SK-N-SH treated with all-trans-retinoic acid at 6 μM for 48 hours (cell line): ENCODE measurements around the gene CCNY.

Source experiments
- ARNTL ChIP-seq: fragments of 450-650 bp; formaldehyde crosslinking; IDR thresholded peaks from 2 replicates; pipeline ENCODE4 v1.5.0; 2020; ENCODE audit warnings: low read depth, mild to moderate bottlenecking, moderate library complexity, borderline replicate concordance
- CSDC2 ChIP-seq: fragments of 250-450 bp; sonication (Bioruptor Pico); IDR thresholded peaks from 2 replicates; pipeline ENCODE4 v1.5.0; 2020; ENCODE audit warnings: mild to moderate bottlenecking, moderate library complexity
- ESRRG ChIP-seq: fragments of 250-450 bp; sonication (Bioruptor Pico); IDR thresholded peaks from 2 replicates; pipeline ENCODE4 v1.6.1; 2021; ENCODE audit warnings: mild to moderate bottlenecking
- PATZ1 ChIP-seq: fragments of 250-450 bp; sonication (Bioruptor Pico); IDR thresholded peaks from 2 replicates; pipeline ENCODE4 v1.8.0; 2020; ENCODE audit warnings: mild to moderate bottlenecking, moderate library complexity, borderline replicate concordance
- PPARA ChIP-seq: fragments of 250-450 bp; sonication (Bioruptor Pico); IDR thresholded peaks from 2 replicates; pipeline ENCODE4 v1.5.0; 2020; ENCODE audit warnings: mild to moderate bottlenecking, borderline replicate concordance
- TCF4 ChIP-seq: fragments of 250-450 bp; sonication (Bioruptor Pico); IDR thresholded peaks from 2 replicates; pipeline ENCODE4 v1.8.0; 2021; ENCODE audit warnings: mild to moderate bottlenecking, moderate library complexity, borderline replicate concordance
- TSHZ2 ChIP-seq: fragments of 250-450 bp; sonication (Bioruptor Pico); IDR thresholded peaks from 2 replicates; pipeline ENCODE4 v1.5.0; 2020; ENCODE audit warnings: mild to moderate bottlenecking, moderate library complexity
- ZC3H10 ChIP-seq: fragments of 250-450 bp; sonication (Bioruptor Pico); IDR thresholded peaks from 2 replicates; pipeline ENCODE4 v1.5.1; 2021; ENCODE audit warnings: mild to moderate bottlenecking, moderate library complexity
- ZFP3 ChIP-seq: fragments of 250-450 bp; sonication (Bioruptor Pico); IDR thresholded peaks from 2 replicates; pipeline ENCODE4 v1.5.0; 2020; ENCODE audit warnings: mild to moderate bottlenecking, moderate library complexity
- TF ChIP-seq, protein P1 (sequence below): fragments of 250-450 bp; sonication (Bioruptor Pico); IDR thresholded peaks from 2 replicates; pipeline ENCODE4 v1.8.0; 2021; ENCODE audit warnings: low read depth, mild to moderate bottlenecking, moderate library complexity, borderline replicate concordance

- no peak for TF ChIP-seq PATZ1
- TF ChIP-seq ESRRG (CRISPR knock-in tag) = no peak
- no peak for TF ChIP-seq ZFP3 (CRISPR knock-in tag)
- TF ChIP-seq CSDC2 (CRISPR knock-in tag) = no peak
- no peak for TF ChIP-seq TCF4
- TF ChIP-seq ARNTL = no peak
- no peak for TF ChIP-seq PPARA (CRISPR knock-in tag)
- no peak for TF ChIP-seq ZC3H10 (CRISPR knock-in tag)
- no peak for TF ChIP-seq TSHZ2 (CRISPR knock-in tag)
- TF ChIP-seq, protein P1, sequence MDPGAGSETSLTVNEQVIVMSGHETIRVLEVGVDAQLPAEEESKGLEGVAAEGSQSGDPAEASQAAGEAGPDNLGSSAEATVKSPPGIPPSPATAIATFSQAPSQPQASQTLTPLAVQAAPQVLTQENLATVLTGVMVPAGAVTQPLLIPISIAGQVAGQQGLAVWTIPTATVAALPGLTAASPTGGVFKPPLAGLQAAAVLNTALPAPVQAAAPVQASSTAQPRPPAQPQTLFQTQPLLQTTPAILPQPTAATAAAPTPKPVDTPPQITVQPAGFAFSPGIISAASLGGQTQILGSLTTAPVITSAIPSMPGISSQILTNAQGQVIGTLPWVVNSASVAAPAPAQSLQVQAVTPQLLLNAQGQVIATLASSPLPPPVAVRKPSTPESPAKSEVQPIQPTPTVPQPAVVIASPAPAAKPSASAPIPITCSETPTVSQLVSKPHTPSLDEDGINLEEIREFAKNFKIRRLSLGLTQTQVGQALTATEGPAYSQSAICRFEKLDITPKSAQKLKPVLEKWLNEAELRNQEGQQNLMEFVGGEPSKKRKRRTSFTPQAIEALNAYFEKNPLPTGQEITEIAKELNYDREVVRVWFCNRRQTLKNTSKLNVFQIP = no peak
These were observed 228.1 kb downstream of the CCNY start for GRCh38 chr10:35564341-35564968.
